Smooth muscle cell of trachea (primary cell): ENCODE measurements around the gene KLF17. TPM values are rescaled to one million over a fixed set of nuclear protein-coding genes. Genes with fewer than 3 reads are reported as not detected.

Experiments
- total RNA-seq: library from RNA; depleted of rRNA; stranded (reverse); fragments of >200 nt; gene quantifications from 2 replicates; pipeline ENCODE4 v1.2.1, GENCODE V29; 2014

The KLF17 gene
- total RNA-seq, result under 0.01 and 0.17 TPM in 2 replicates

GRCh38 chr1:44118682-44119081, at the start of gene KLF17:
Gene KLF17 (plus strand): TSS chr1:44118821. CDS start chr1:44118908, 87 bp downstream.

GRCh38 chr1:44141531-44141930, 22.9 kb downstream of the KLF17 start, which contains the start of gene KLF18:
Gene KLF18 (minus strand): TSS chr1:44141631. CDS start chr1:44141631, 0 bp downstream.

Other genes with a start within 250 kb of the KLF17 start
- under 0.01 and 0.29 TPM in 2 replicates for gene ARTN, start 185.0 kb upstream of the KLF17 start, total RNA-seq
- gene IPO13, start 171.9 kb upstream of the KLF17 start, total RNA-seq, result 18.3 and 30.1 TPM in 2 replicates
- gene DPH2, start 148.8 kb upstream of the KLF17 start, total RNA-seq, result 8.3 and 12.4 TPM in 2 replicates
- 55.9 and 56.7 TPM in 2 replicates for gene ATP6V0B, start 143.9 kb upstream of the KLF17 start, total RNA-seq
- 51.5 and 125 TPM in 2 replicates for gene B4GALT2, start 139.6 kb upstream of the KLF17 start, total RNA-seq
- 3.6 and 3.8 TPM in 2 replicates for gene CCDC24, start 127.2 kb upstream of the KLF17 start, total RNA-seq
- gene SLC6A9, start 87.4 kb upstream of the KLF17 start, total RNA-seq, result 1.6 and 7.4 TPM in 2 replicates
- not detected in 2 replicates for gene KLF18, start 22.8 kb downstream of the KLF17 start, total RNA-seq
- gene DMAP1, start 94.7 kb downstream of the KLF17 start, total RNA-seq, result 24.6 and 27.9 TPM in 2 replicates
- gene ERI3, start 236.4 kb downstream of the KLF17 start, total RNA-seq, result 46.7 and 61.0 TPM in 2 replicates